Activated naive CD4-positive, alpha-beta T cell treated with anti-CD3 and anti-CD28 coated beads, Interleukin-2, amount 50 U/mL, for 72 hours (primary cell): Measurements from ENCODE around the gene CYP46A1. TPM values are rescaled to one million over a fixed set of nuclear protein-coding genes. Genes with fewer than 3 reads are reported as not detected.

Experiments used
- ATAC-seq, 2 donors: fragments of 150-1000 bp; cut with Tn5 transposase; 2 replicates each; pipeline ENCODE4 v1.10.0; 2021; ENCODE audit warnings: mild to moderate bottlenecking in 2 of 2, moderate library complexity in 2 of 2
- DNase-seq, 2 donors: peaks; one replicate each; pipeline ENCODE4 v3.0.0; 2021 to 2022; ENCODE audit warnings: low spot score in 2 of 2
- H3K27ac Mint-ChIP-seq, 2 donors: one replicate each; pipeline ENCODE4 v1.8.0; 2022; ENCODE audit warnings: mild to moderate bottlenecking in 2 of 2, mixed read lengths in 2 of 2
- H3K36me3 Mint-ChIP-seq, 2 donors: one replicate each; pipeline ENCODE4 v1.8.0; 2022; ENCODE audit warnings: mixed read lengths in 2 of 2
- H3K9me3 Mint-ChIP-seq, 2 donors: one replicate each; pipeline ENCODE4 v1.8.0; 2022; ENCODE audit warnings: mixed read lengths in 2 of 2
- total RNA-seq, 2 donors: library from RNA; stranded (reverse); gene quantifications; one replicate each; pipeline ENCODE4 v1.2.3, GENCODE V29; 2022

Gene CYP46A1
- total RNA-seq, 2 donors from 2014 or later: 0.14 to 0.21 TPM

DNA sequence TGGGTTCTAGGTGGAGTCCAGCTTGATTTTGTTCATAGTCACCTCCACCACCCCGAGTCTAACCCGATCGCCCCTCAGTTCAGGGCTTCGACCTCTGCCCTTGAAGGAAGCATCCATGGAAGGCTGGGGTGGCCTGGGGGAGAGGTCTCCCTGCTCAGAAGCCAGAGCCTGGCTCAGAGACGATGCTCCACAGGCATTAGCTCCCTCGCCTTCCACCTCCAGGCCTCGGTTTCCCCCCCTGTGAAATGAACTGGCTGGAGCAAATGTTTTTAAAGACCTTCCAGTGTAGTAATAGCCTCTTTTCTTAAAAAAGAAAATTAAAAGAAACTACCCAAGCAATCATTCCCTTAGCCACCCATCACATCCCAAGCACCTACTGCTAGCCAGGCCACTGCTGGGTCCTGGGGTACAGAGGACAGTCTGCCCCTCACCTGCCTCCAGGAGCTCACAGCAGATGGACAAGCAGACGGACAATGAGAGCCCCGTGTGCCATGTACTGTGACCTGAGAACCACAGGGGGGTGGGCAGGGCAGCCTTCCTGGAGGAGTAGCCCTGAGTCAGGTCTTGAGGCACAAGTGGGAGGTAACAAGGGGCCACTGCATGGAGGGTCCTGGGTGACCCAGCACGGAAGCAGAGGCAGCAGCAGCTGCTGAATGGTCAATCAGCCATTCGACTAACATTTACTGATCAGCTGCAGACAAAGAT lies 66.8 kb downstream of the CYP46A1 start:
- DNase-seq: no peak
- no peak for ATAC-seq
- Mint-ChIP-seq H3K36me3 (no peaks in the 10 kb centered on the region), H3K9me3 (no peaks in the 10 kb centered on the region), H3K27ac (no peak overlapping the region)

DNA sequence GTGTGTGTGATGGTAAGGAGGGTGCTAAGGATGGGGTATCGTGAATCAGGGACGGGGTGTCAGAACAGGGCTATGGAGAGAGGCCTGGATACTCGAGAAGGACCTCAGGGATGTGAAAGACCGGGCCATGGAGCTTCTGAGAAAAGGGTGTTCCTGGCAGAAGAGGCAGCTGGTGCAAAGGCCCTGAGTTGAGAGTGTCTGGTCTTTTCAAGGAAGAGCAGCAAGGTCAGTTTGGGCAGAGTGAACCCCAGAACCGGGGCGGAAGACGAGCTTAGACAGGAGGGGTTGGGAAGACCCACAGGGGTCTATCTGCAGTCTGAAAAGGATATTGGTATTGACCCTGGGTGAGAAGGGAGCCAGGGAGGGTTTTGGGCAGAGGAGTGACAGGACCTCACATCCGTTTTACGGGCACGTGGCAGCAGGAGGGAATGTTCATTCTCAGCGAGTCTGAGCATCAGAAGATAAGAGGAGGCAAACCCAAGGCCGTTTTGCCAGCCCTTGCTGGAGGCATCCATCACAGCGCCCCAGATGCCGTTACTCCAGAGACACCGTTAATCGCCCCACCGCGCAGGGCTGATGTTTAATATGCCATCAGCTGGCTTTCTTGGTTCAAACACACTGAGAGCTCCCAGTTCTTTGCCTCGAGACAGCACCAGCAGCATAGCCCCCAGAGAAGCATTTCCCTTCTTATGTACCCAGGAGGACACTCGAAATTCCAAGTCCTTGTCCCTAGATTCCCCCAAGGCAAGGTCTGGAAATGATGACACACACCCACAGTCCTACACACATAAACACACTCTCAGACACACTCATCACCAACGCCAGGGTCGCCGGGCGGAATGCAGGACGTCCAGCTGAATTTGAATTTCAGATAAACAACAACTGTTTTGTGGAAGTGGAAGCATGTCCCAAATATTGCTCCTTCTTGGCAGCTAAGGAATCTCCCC lies 67.7 kb downstream of the CYP46A1 start:
- Mint-ChIP-seq H3K27ac (peak overlapping the region in 1 of 2 donors; percentile 44), H3K9me3 (no peaks in the 10 kb centered on the region), H3K36me3 (no peaks in the 10 kb centered on the region)
- ATAC-seq: no peak
- DNase-seq: no peak

DNA sequence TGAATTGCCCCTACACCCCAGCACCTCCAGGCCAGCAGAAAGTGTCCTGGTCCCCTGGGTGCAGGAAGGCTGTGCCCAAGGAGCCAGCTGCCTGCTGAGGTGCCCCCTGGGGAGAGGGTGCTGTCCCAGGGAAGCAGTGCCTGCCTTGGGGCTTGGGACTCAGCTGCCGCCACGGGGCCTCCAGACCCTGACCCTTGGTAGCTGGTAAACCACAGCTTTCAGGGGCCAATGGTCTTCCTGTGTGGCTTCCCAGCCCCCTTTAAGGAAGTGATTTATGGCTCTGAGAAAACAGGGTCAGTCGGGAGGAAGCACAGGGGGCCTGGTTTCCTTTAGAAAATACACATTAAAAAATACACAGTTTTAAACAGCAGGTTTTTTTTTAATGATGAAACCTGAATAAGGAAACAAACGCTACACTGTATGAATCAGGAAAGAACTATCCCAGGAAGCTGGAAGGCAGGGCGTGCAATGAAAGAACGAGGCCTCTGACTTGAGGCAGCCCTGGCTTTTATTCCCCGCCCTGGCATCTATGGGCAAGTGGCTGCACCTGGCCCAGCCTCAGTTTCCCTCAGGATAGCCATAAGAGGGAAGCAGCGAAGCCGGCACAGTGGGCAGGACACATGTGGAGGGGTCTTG lies 68.5 kb downstream of the CYP46A1 start:
- DNase-seq: no peak
- no peak for ATAC-seq
- H3K27ac Mint-ChIP-seq: no peak overlapping the region
- H3K36me3 Mint-ChIP-seq: no peaks in the 10 kb centered on the region
- H3K9me3 Mint-ChIP-seq: no peaks in the 10 kb centered on the region

DNA sequence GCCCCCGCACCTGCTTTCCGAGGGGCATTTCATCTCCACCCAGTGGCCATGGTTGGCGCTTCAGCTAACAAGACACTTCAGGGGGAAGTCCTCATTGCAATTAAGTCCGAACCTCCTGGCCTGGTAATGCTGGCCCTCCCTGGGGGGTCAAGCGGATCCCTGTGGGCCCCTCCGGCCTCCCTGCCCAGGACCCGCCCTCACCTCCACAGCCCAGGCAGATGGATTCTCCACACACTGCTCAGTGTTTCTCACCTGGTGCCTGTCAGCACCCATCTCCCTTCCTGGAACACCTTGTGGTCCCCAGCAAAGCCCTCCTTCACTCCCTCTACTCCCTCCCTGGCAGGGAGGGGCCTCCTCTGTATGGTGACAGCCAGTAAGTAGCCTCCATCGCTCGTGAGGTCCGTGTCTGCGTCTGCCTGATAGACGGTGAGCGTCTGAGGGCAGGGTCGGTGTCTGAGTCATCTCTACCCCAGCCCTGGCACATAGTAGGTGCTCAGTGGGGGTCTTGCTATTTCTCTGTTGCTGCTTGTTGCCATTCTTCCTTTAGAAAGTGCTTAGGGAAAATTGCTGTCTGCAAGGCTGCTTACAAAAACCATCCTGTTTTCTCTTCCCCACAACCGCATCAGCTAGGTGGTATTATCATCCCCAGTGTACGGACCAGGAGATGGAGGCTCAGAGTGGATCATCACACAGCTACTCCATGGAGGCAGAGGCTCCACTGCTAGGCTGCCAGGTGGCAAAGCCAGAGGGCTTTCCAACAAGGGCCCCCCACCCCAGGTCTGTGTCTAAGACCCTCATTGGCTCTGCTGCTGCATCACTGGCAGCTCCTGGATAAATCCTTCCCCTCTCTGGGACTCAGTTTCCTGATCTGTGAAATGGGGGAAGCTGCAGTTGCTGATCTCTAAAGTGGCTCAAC lies 69.4 kb downstream of the CYP46A1 start:
- no peaks in the 10 kb centered on the region for H3K36me3 Mint-ChIP-seq
- H3K27ac Mint-ChIP-seq: peak overlapping the region in 1 of 2 donors; percentile 35
- no peak for DNase-seq
- H3K9me3 Mint-ChIP-seq: no peaks in the 10 kb centered on the region
- no peak for ATAC-seq

DNA sequence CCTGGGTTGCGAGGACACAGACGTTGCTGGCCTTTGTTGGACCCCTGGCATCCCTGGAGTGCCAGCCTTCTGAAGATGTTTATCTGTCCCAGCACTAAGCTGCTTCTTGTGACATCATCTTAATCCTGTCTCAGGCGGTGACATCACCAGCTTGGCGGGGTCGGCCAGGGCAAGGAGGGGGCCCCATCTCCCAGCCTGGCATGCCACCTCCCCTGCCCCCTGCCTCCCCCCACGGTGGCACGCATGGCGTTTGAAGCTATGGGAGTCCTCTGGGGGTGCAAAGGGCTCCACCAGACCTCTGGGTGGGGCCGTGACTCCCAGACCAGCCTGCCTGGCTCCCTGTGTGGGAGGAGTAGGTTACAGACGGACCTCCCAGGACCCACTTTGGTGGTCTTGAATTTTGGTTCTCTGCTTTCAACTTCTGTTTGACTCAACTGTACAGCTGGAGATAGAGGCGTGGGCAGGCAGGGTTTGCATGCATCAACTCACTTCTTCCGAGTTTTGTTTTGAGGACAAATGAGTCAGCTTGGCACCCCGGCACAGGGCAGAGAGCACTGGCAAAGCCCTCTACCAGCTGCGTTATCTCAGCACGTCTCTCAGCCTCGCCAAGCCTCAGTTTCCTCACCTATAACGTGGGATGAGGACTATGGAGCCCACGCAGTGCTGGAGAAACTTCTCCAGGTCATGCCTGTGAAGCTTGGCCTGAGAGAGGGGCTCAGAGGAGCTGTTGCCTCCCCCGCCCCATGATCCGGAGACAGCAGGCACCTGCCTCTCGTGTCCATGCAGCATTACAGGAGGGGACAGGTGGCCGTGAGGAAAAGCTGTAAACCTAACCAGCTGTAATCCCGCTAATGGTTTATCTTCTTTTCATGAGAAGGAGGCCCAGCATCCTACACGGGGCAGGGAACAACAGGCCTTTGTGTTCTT lies 70.3 kb downstream of the CYP46A1 start:
- ATAC-seq: peak in 1 of 2 donors; percentile 45
- no peak for DNase-seq
- Mint-ChIP-seq H3K9me3 (no peaks in the 10 kb centered on the region), H3K27ac (no peak overlapping the region), H3K36me3 (no peaks in the 10 kb centered on the region)

DNA sequence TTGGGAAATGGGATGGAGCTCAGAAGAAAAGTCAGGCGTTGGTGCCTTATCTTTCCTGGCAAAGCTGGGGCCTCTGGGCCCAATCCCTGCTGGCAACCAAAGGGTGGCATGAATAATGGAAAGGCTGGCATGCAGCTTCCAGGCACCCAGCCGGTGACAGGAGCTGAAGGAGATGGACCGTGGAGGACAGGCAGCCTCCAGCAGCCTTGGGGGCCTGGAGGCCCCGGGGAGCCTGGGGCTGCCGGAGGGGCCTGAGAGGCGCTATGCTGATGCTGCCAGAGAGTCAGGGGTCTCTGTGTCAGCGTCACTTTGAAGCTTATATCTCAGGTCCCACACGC lies 70.9 kb downstream of the CYP46A1 start:
- DNase-seq: no peak
- Mint-ChIP-seq H3K27ac (no peak overlapping the region), H3K36me3 (no peaks in the 10 kb centered on the region), H3K9me3 (no peaks in the 10 kb centered on the region)
- ATAC-seq: no peak

DNA sequence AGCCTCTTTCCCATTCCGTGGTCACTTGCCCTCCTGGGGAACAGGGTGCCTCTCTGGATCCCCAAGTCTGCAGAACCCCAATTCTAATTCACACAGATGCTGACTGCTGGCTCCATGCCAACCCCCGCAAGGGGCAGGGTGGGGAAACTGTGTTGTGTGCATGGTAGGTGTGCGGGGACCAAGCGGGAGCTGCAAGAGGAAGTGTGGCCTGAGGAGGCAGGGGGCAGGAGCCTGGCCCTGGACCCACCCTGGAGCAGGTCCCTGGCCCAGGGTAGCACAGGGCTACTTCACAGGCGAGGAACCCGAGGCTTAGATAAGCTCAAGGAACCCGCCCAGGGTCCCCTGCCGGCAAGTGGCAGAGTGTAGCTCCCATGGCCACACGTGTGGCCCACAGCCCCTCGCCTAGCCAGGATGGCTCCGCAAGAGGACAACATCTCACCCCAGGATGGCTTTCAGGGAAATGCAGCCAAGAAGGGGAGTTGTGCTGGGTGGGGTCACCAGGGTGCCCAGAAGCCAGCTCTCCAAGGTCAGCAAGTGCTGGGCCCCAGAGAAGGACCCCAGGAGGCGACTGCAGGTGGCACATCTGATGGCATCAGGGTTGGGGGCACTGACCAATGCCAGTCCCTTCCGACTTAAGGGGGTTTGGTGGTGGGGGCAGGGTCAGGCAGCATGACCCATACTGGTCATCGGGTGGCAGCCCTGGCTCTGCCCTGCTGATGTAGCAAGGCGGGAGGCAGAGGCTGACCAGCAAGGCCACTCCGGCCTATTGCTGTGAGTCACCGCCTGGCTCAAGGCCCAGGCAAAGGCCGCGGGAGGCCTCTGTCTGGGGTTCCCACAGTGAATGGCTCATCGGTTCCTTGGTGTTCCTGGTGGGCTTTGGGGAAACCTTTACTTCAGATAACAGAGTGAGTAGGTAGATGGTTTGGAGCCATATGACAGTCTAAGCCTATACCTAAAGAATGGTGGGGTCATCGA lies 71.8 kb downstream of the CYP46A1 start:
- no peak overlapping the region for H3K27ac Mint-ChIP-seq
- DNase-seq (no peak), ATAC-seq (no peak)
- H3K9me3 Mint-ChIP-seq: no peaks in the 10 kb centered on the region
- H3K36me3 Mint-ChIP-seq: no peaks in the 10 kb centered on the region

DNA sequence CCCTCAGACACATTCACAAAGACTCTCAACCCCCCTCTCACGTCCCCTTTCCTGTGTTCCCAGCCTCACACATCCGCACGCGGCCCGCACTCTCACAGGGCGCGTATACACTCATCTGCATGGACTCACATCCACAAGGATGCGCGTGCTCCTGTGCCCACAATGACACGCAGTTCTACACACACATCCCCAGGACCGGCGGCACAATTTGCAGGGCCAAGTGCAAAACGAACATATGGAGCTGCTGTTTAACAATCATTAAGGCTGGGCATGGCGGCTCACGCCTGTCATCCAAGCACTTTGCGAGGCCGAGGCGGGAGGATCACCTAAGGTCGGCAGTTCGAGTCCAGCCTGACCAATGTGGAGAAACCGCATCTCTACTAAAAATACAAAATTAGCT lies 72.7 kb downstream of the CYP46A1 start:
- no peak for DNase-seq
- no peaks in the 10 kb centered on the region for H3K36me3 Mint-ChIP-seq
- H3K9me3 Mint-ChIP-seq: no peaks in the 10 kb centered on the region
- peak overlapping the region in 1 of 2 donors; percentile 81 for H3K27ac Mint-ChIP-seq
- ATAC-seq: no peak

DNA sequence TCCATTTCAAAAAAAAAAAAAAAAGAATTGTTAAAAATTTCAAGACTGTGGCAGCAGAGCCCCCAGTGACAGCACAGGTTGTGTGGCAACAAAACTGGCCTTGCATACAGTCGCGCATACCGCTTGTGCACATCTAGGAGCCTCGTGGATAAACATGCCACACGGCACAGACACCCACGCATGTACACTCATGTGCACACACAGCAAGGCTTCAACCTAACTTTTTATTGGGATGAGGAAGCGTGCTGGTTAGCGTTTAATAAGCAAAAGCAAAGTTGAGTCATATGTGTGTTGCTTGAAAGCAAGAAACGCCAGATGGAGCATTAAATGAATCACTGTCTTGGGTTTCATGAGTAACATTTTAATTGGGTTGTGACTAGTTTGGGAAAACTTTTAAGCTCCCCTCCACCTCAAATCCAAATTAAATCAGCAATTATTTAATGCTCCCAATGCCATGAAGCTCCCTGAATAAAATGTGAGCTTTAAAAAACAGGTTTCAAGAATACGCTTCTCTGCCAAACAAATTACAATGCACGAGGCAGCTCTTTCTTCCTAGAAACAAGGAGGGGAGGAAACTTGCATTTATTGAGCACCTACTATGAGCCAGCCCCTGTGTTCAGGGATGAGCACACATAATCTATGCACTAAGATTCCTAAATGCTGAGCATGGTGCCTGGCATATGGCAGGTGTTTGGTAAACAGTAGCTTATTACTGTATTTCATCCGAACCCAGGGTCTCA lies 73.4 kb downstream of the CYP46A1 start:
- H3K9me3 Mint-ChIP-seq: no peaks in the 10 kb centered on the region
- DNase-seq: no peak
- ATAC-seq: peak in 1 of 2 donors; percentile 75
- H3K36me3 Mint-ChIP-seq: no peaks in the 10 kb centered on the region
- H3K27ac Mint-ChIP-seq: no peak overlapping the region

DNA sequence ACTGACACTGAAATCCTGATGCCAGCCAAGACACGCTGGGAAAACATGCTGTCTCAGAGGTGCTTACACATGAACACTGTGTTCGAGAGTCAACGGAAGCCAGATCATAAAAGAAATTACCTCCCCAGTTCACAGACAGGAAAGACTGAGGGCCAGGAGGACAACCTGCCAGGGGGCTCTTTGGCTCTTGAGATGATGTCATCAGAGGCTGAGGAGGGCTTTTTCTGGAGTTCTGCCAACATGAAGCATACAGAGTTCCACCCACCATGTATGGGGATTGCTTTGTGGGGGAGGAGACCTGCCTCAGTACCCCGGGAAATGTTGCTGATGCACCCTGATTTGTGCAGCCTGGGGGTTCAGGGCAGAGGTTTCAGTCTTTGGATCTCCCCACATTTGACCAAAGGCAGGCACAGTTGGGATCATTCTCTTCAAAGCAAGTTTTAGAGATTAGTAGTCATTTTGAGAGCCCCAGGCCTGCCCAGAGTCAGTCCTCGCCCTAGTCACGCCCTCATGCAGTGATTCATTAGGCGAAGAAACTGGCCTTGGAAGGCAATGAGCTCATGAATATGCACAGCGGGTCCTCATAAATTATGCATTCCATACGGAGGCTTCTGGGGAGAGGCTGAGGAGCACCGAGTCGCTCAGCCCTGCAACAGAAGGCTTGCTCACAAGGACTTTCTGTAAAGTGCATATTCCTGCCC lies 74.2 kb downstream of the CYP46A1 start:
- Mint-ChIP-seq H3K9me3 (no peaks in the 10 kb centered on the region), H3K27ac (no peak overlapping the region), H3K36me3 (no peaks in the 10 kb centered on the region)
- no peak for DNase-seq
- peak; percentile 43 to 71 for ATAC-seq

DNA sequence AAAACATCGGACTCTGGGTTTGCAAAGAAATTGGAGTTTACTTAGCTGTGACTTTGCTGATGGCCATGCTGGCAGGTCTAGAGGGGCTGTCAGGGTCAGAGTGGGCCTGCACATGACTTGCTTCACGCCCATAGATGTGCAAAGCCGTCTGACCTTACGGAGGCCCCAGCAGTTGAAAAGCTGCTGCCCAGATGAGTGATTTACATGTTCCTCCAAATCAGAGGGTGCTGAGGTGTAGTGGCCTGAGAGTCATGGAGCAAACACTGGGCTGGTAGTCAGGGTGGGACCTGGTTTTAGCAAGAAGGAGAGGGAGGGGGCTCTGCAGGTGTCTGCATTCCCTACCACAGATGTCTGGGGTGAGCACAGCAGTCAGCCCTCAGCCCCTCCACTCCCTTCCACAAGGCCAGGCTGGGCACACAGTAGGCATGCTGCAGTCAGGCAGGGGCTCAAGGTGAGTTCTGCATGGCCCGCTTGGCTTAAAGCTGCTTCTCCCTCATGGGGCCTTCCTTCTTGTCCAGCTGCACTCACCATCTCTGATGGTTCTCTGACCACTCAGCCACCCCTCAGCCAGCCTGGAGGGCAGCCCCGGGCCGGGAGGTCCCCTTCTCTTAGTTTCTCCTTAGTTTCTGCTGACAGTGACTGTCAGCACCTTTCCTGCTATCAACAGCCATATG lies 74.9 kb downstream of the CYP46A1 start:
- Mint-ChIP-seq H3K27ac (no peak overlapping the region), H3K36me3 (no peaks in the 10 kb centered on the region), H3K9me3 (no peaks in the 10 kb centered on the region)
- ATAC-seq (no peak), DNase-seq (no peak)

DNA sequence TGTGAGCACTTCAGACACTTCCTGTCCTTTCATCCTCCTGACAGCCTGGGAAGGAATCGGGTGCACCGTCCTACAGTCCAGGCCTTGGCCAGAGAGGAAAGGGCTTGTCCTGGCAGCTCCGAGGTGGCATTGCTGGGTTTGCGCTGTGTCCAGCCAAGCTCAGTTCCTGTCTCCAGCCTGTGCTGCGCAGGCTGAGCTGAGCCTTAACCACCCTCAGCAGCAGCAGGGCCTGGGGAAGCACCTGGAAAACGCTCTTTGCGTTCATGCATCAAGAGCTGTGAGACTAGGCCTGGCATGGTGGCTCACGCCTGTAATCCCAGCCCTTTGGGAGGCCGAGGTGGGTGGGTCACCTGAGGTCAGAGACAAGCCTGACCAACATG lies 75.4 kb downstream of the CYP46A1 start:
- Mint-ChIP-seq H3K36me3 (no peaks in the 10 kb centered on the region), H3K9me3 (no peaks in the 10 kb centered on the region), H3K27ac (no peak overlapping the region)
- ATAC-seq (no peak), DNase-seq (no peak)

DNA sequence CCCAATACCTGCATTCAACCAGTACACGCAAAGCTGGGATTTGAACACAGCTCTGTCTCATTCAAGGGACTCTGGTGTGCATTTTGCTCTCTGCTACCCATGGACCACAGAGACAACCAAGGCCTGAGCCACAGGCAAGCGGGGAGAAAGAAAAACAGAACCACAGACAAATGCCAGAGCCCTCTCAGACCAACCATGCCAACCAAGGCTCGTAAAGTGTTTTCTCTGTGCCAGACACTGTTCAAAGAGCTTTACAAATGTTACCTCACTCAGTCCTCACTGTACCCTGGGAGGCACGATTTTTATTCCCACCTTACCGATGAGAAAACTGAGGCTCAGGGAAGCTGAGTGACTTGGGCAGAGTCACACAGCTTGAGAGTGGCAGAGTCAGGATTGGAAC lies 76.7 kb downstream of the CYP46A1 start:
- no peaks in the 10 kb centered on the region for H3K36me3 Mint-ChIP-seq
- H3K9me3 Mint-ChIP-seq: no peaks in the 10 kb centered on the region

More for the DNA sequence above, 76.7 kb downstream of the CYP46A1 start:
- DNase-seq: no peak
- no peak overlapping the region for H3K27ac Mint-ChIP-seq
- ATAC-seq: no peak
